SK-N-SH treated with all-trans-retinoic acid at 6 μM for 48 hours (cell line): ENCODE data around the gene SMS.

Experiments
- ATAC-seq: fragments of 200-7000 bp; cut with Tn5 transposase; 3 replicates; pipeline ENCODE4 v1.9.1; 2020; ENCODE audit warnings: mild to moderate bottlenecking, moderate library complexity
- ARNTL ChIP-seq: fragments of 450-650 bp; formaldehyde crosslinking; IDR thresholded peaks from 2 replicates; pipeline ENCODE4 v1.5.0; 2020; ENCODE audit warnings: low read depth, mild to moderate bottlenecking, moderate library complexity, borderline replicate concordance
- CSDC2 ChIP-seq: fragments of 250-450 bp; sonication (Bioruptor Pico); IDR thresholded peaks from 2 replicates; pipeline ENCODE4 v1.5.0; 2020; ENCODE audit warnings: mild to moderate bottlenecking, moderate library complexity
- CSRNP3 ChIP-seq: fragments of 250-450 bp; sonication (Bioruptor Pico); IDR thresholded peaks from 2 replicates; pipeline ENCODE4 v1.5.1; 2021; ENCODE audit warnings: mild to moderate bottlenecking, moderate library complexity
- GLIS3 ChIP-seq: fragments of 250-450 bp; sonication (Bioruptor Pico); IDR thresholded peaks from 2 replicates; pipeline ENCODE4 v1.5.0; 2020; ENCODE audit warnings: mild to moderate bottlenecking, moderate library complexity
- ISL1 ChIP-seq: fragments of 250-450 bp; sonication (Bioruptor Pico); IDR thresholded peaks from 2 replicates; pipeline ENCODE4 v2.1.2; 2022; ENCODE audit warnings: mild to moderate bottlenecking, moderate library complexity
- OSR1 ChIP-seq: fragments of 250-450 bp; sonication (Bioruptor Pico); IDR thresholded peaks from 2 replicates; pipeline ENCODE4 v1.8.0; 2022; ENCODE audit warnings: moderate library complexity, mild to moderate bottlenecking, inconsistent platforms
- PATZ1 ChIP-seq: fragments of 250-450 bp; sonication (Bioruptor Pico); IDR thresholded peaks from 2 replicates; pipeline ENCODE4 v1.8.0; 2020; ENCODE audit warnings: mild to moderate bottlenecking, moderate library complexity, borderline replicate concordance
- PPARA ChIP-seq: fragments of 250-450 bp; sonication (Bioruptor Pico); IDR thresholded peaks from 2 replicates; pipeline ENCODE4 v1.5.0; 2020; ENCODE audit warnings: mild to moderate bottlenecking, borderline replicate concordance
- RARB ChIP-seq: fragments of 250-450 bp; sonication (Bioruptor Pico); IDR thresholded peaks from 2 replicates; pipeline ENCODE4 v1.8.0; 2021; ENCODE audit warnings: mild to moderate bottlenecking, moderate library complexity
- SNAI2 ChIP-seq: fragments of 250-450 bp; sonication (Bioruptor Pico); IDR thresholded peaks from 2 replicates; pipeline ENCODE4 v1.5.0; 2020; ENCODE audit warnings: mild to moderate bottlenecking, moderate library complexity
- TCF4 ChIP-seq: fragments of 250-450 bp; sonication (Bioruptor Pico); IDR thresholded peaks from 2 replicates; pipeline ENCODE4 v1.8.0; 2021; ENCODE audit warnings: mild to moderate bottlenecking, moderate library complexity, borderline replicate concordance
- TSHZ2 ChIP-seq: fragments of 250-450 bp; sonication (Bioruptor Pico); IDR thresholded peaks from 2 replicates; pipeline ENCODE4 v1.5.0; 2020; ENCODE audit warnings: mild to moderate bottlenecking, moderate library complexity
- ZFP3 ChIP-seq: fragments of 250-450 bp; sonication (Bioruptor Pico); IDR thresholded peaks from 2 replicates; pipeline ENCODE4 v1.5.0; 2020; ENCODE audit warnings: mild to moderate bottlenecking, moderate library complexity
- ZFP30 ChIP-seq: fragments of 450-650 bp; formaldehyde crosslinking; IDR thresholded peaks from 2 replicates; pipeline ENCODE4 v1.5.0; 2022; ENCODE audit warnings: mild to moderate bottlenecking, moderate library complexity
- ZNF70 ChIP-seq: fragments of 450-650 bp; formaldehyde crosslinking; IDR thresholded peaks from 2 replicates; pipeline ENCODE4 v1.5.0; 2020; ENCODE audit warnings: mild to moderate bottlenecking, moderate library complexity
- TF ChIP-seq, protein P1 (sequence below): fragments of 250-450 bp; sonication (Bioruptor Pico); IDR thresholded peaks from 2 replicates; pipeline ENCODE4 v1.8.0; 2021; ENCODE audit warnings: low read depth, mild to moderate bottlenecking, moderate library complexity, borderline replicate concordance
- TF ChIP-seq, protein P2 (sequence below): fragments of 250-450 bp; sonication (Bioruptor Pico); IDR thresholded peaks from 2 replicates; pipeline ENCODE4 v1.5.1; 2020; ENCODE audit warnings: low read depth, mild to moderate bottlenecking, moderate library complexity

Gene SMS

DNA sequence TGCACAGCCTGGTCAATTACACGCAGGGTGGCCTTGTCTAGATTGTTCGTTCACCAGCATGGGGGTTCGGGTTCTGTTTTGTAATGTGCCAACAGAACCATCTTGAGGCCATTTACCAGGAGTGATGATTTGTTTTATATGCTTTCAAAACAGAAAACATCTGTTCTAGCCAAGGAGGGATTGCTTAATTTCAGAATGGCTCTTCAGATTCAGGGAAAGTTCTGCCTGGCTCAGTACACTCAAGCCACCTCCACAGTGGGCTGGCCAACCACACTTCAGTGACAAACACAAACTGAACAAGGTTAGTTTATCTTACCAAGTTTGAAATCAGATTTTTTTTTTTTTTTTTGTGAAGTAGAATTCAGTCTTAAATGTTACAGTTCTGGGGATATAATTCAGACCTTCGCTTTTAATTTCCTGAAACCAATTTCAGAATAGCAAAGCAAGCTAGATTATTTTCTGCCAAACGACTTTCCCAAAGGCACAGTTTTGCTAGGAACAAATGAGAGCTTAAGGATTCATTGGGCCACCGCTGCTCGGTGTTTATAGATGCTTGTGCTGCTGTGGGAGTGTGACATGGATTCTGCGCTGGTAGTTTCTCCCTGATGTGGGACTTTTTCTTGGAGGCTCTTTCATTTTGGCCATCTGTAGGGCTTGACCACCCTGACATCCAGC lies 23.4 kb downstream of the SMS start:
- TF ChIP-seq CSRNP3 (CRISPR knock-in tag) = no peak
- TF ChIP-seq GLIS3 = no peak
- no peak for TF ChIP-seq ARNTL
- no peak for TF ChIP-seq SNAI2 (CRISPR knock-in tag)
- no peak for TF ChIP-seq RARB
- TF ChIP-seq ZFP30 (CRISPR knock-in tag) = no peak
- TF ChIP-seq, protein P1, sequence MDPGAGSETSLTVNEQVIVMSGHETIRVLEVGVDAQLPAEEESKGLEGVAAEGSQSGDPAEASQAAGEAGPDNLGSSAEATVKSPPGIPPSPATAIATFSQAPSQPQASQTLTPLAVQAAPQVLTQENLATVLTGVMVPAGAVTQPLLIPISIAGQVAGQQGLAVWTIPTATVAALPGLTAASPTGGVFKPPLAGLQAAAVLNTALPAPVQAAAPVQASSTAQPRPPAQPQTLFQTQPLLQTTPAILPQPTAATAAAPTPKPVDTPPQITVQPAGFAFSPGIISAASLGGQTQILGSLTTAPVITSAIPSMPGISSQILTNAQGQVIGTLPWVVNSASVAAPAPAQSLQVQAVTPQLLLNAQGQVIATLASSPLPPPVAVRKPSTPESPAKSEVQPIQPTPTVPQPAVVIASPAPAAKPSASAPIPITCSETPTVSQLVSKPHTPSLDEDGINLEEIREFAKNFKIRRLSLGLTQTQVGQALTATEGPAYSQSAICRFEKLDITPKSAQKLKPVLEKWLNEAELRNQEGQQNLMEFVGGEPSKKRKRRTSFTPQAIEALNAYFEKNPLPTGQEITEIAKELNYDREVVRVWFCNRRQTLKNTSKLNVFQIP (CRISPR knock-in tag) = no peak
- TF ChIP-seq, protein P2, sequence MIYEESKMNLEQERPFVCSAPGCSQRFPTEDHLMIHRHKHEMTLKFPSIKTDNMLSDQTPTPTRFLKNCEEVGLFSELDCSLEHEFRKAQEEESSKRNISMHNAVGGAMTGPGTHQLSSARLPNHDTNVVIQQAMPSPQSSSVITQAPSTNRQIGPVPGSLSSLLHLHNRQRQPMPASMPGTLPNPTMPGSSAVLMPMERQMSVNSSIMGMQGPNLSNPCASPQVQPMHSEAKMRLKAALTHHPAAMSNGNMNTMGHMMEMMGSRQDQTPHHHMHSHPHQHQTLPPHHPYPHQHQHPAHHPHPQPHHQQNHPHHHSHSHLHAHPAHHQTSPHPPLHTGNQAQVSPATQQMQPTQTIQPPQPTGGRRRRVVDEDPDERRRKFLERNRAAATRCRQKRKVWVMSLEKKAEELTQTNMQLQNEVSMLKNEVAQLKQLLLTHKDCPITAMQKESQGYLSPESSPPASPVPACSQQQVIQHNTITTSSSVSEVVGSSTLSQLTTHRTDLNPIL = no peak
- no peak for TF ChIP-seq TSHZ2 (CRISPR knock-in tag)
- TF ChIP-seq PPARA (CRISPR knock-in tag) = no peak
- TF ChIP-seq ISL1 (CRISPR knock-in tag) = no peak
- TF ChIP-seq, all 23 proteins: peak for 0
- ATAC-seq = no peak

DNA sequence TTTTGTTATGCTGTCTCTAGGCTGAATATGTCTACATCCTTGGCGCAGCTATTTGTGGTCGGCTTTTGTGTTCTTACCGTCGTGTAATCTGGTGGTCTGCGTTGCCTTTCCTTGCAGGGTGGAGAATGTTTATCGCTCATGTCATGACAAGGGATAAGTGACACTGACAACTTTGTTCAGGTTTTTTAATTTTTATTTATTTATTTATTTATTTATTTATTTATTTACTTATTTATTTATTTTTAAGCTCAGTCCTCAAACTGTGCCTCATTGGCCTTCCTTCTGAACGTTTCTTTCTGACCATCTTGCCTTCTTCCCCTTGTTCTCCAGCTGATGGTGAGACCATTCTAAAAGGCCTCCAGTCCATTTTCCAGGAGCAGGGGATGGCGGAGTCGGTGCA lies 26.4 kb downstream of the SMS start:
- TF ChIP-seq, protein P1 (CRISPR knock-in tag) = no peak
- TF ChIP-seq ZNF70 (CRISPR knock-in tag) (no peak), CSRNP3 (CRISPR knock-in tag) (no peak), GLIS3 (no peak), OSR1 (CRISPR knock-in tag) (no peak), CSDC2 (CRISPR knock-in tag) (no peak), ZFP3 (CRISPR knock-in tag) (no peak), TCF4 (no peak), ZFP30 (CRISPR knock-in tag) (no peak), PATZ1 (CRISPR knock-in tag) (no peak)
- ATAC-seq = no peak
